ENCODE data around the gene ZNF605.

ZNF605 gene

DNA sequence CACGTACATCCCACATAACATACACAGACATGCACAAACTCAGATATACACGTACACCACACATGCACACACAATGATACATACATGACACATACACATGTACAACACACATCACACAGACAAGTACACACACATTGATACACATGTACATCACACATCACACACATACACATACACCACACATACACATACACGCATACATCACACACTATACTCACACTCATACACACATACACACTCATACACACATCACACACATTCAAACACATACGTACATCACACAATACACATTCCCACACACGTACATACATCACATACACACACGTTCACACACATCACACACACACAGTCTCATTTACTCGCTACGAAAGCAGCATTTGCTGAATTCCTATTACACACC lies 4.5 kb downstream of the ZNF605 start:
- Histone ChIP-seq H3K79me2 (ENCODE audit: insufficient read depth, low read length) (peaks cover 74% of the 10 kb centered on the region), H3K4me1 (ENCODE audit: insufficient read depth, low read length) (peaks cover 15% of the 10 kb centered on the region), H3K9me3 (ENCODE audit: insufficient read depth, low read length, severe bottlenecking) (peaks cover 61% of the 10 kb centered on the region)

GRCh38 chr12:132950844-132951535 lies 5.1 kb downstream of the ZNF605 start:
- peak overlapping the region in 1 of 2 experiments; percentile 10; a peak in 1 of 4 replicates for H3K4me3 ChIP-seq (ENCODE audit: low read depth in 1 of 2, low read length in 2 of 2)

More for the DNA sequence above, 4.5 kb downstream of the ZNF605 start:
- no peaks in the 10 kb centered on the region for H3K27me3 ChIP-seq (ENCODE audit: insufficient read depth, low read length, poor library complexity)
- DNase-seq (no peak), ATAC-seq (ENCODE audit: insufficient read depth, low read depth) (no peak)
- peaks cover 47% of the 10 kb centered on the region for H3K36me3 ChIP-seq (ENCODE audit: insufficient read depth, low read length)
- no peaks in the 10 kb centered on the region for H4K20me1 ChIP-seq (ENCODE audit: insufficient read depth, low read length)
- no peak overlapping the region for H3K4me2 ChIP-seq (ENCODE audit: insufficient read depth, low read length)
- H3K9ac ChIP-seq (ENCODE audit: low read depth, low read length) = no peak overlapping the region
- TF ChIP-seq CTCF (IDR thresholded peaks at IDR 0.05; ENCODE audit: borderline replicate concordance, extremely low read depth, low read length, poor library complexity, severe bottlenecking) (no peak), EZH2 (IDR thresholded peaks at IDR 0.05; ENCODE audit: borderline replicate concordance, low read depth, low read length, severe bottlenecking) (no peak)
- no peak overlapping the region for H2AFZ ChIP-seq (ENCODE audit: low read depth, low read length)
- H3K4me3 ChIP-seq (ENCODE audit: low read depth in 1 of 2, low read length in 2 of 2) = peak overlapping the region in 1 of 2 experiments; percentile 10; a peak in 1 of 4 replicates
- H3K27ac ChIP-seq (ENCODE audit: low read length) = no peak overlapping the region

GRCh38 chr12:132949936-132950837 lies 5.9 kb downstream of the ZNF605 start:
- no peak overlapping the region for H3K4me3 ChIP-seq (ENCODE audit: low read depth in 1 of 2, low read length in 2 of 2)
- ATAC-seq (ENCODE audit: insufficient read depth, low read depth) (no peak), DNase-seq (no peak)
- peaks cover 72% of the 10 kb centered on the region for H3K9me3 ChIP-seq (ENCODE audit: insufficient read depth, low read length, severe bottlenecking)
- H3K4me2 ChIP-seq (ENCODE audit: insufficient read depth, low read length) = no peak overlapping the region
- peaks cover 62% of the 10 kb centered on the region for H3K36me3 ChIP-seq (ENCODE audit: insufficient read depth, low read length)
- H3K4me1 ChIP-seq (ENCODE audit: insufficient read depth, low read length) = peaks cover 9% of the 10 kb centered on the region
- H4K20me1 ChIP-seq (ENCODE audit: insufficient read depth, low read length) = no peaks in the 10 kb centered on the region
- H3K27ac ChIP-seq (ENCODE audit: low read length) = no peak overlapping the region
- peaks cover 64% of the 10 kb centered on the region for H3K79me2 ChIP-seq (ENCODE audit: insufficient read depth, low read length)
- H3K27me3 ChIP-seq (ENCODE audit: insufficient read depth, low read length, poor library complexity) = no peaks in the 10 kb centered on the region
- H3K9ac ChIP-seq (ENCODE audit: low read depth, low read length) = no peak overlapping the region
- no peak for TF ChIP-seq CTCF (IDR thresholded peaks at IDR 0.05; ENCODE audit: borderline replicate concordance, extremely low read depth, low read length, poor library complexity, severe bottlenecking)
- no peak for TF ChIP-seq EZH2 (IDR thresholded peaks at IDR 0.05; ENCODE audit: borderline replicate concordance, low read depth, low read length, severe bottlenecking)
- H2AFZ ChIP-seq (ENCODE audit: low read depth, low read length) = no peak overlapping the region

More at GRCh38 chr12:132950844-132951535, 5.1 kb downstream of the ZNF605 start:
- DNase-seq (no peak), ATAC-seq (ENCODE audit: insufficient read depth, low read depth) (no peak)
- Histone ChIP-seq H3K36me3 (ENCODE audit: insufficient read depth, low read length) (peaks cover 54% of the 10 kb centered on the region), H3K79me2 (ENCODE audit: insufficient read depth, low read length) (peaks cover 69% of the 10 kb centered on the region), H3K9me3 (ENCODE audit: insufficient read depth, low read length, severe bottlenecking) (peaks cover 66% of the 10 kb centered on the region), H3K27ac (ENCODE audit: low read length) (no peak overlapping the region), H2AFZ (ENCODE audit: low read depth, low read length) (no peak overlapping the region), H3K4me2 (ENCODE audit: insufficient read depth, low read length) (no peak overlapping the region), H3K9ac (ENCODE audit: low read depth, low read length) (no peak overlapping the region), H3K4me1 (ENCODE audit: insufficient read depth, low read length) (peaks cover 13% of the 10 kb centered on the region), H3K27me3 (ENCODE audit: insufficient read depth, low read length, poor library complexity) (no peaks in the 10 kb centered on the region), H4K20me1 (ENCODE audit: insufficient read depth, low read length) (no peaks in the 10 kb centered on the region)
- TF ChIP-seq EZH2 (IDR thresholded peaks at IDR 0.05; ENCODE audit: borderline replicate concordance, low read depth, low read length, severe bottlenecking) = no peak
- no peak for TF ChIP-seq CTCF (IDR thresholded peaks at IDR 0.05; ENCODE audit: borderline replicate concordance, extremely low read depth, low read length, poor library complexity, severe bottlenecking)
